Activated naive CD8-positive, alpha-beta T cell treated with anti-CD3 and anti-CD28 coated beads for 36 hours (primary cell): ENCODE data around the gene NUPR1. TPM values are rescaled to one million over a fixed set of nuclear protein-coding genes. Genes with fewer than 3 reads are reported as not detected.
"Not testable (repeated sequence)": the region's sequence is repeated elsewhere in the genome, so short reads cannot be mapped to it uniquely, and the experiment has no call there.

ENCODE experiments used
- DNase-seq: peaks from one replicate; pipeline ENCODE4 v3.0.0; 2021
- H3K27ac Mint-ChIP-seq: one replicate; pipeline ENCODE4 v1.8.0; 2022; ENCODE audit warnings: mild to moderate bottlenecking, moderate library complexity, mixed read lengths
- H3K27me3 Mint-ChIP-seq: one replicate; pipeline ENCODE4 v1.8.0; 2022; ENCODE audit warnings: mild to moderate bottlenecking, mixed read lengths
- H3K36me3 Mint-ChIP-seq: one replicate; pipeline ENCODE4 v1.8.0; 2021; ENCODE audit warnings: mild to moderate bottlenecking, mixed read lengths
- H3K4me1 Mint-ChIP-seq: one replicate; pipeline ENCODE4 v1.8.0; 2021; ENCODE audit warnings: mixed read lengths
- H3K4me3 Mint-ChIP-seq: one replicate; pipeline ENCODE4 v1.8.0; 2022; ENCODE audit warnings: mild to moderate bottlenecking, moderate library complexity, mixed read lengths
- H3K9me3 Mint-ChIP-seq: one replicate; pipeline ENCODE4 v1.8.0; 2022; ENCODE audit warnings: mixed read lengths
- total RNA-seq, 2 experiments: library from RNA; stranded (reverse); gene quantifications; one replicate each; pipeline ENCODE4 v1.2.3, GENCODE V29; 2021

Gene NUPR1
- total RNA-seq, 2 experiments from 2014 or later = not detected

GRCh38 chr16:28540346-28540745, 1.6 kb upstream of the NUPR1 start:
- no peak overlapping the region for H3K4me3 Mint-ChIP-seq
- H3K9me3 Mint-ChIP-seq = no peaks in the 10 kb centered on the region
- H3K27ac Mint-ChIP-seq = no peak overlapping the region

GRCh38 chr16:28537964-28538732, 626 bp downstream of the NUPR1 start:
- Mint-ChIP-seq H3K36me3 (no peaks in the 10 kb centered on the region), H3K27me3 (no peaks in the 10 kb centered on the region), H3K4me3 (no peak overlapping the region), H3K27ac (no peak overlapping the region), H3K9me3 (no peaks in the 10 kb centered on the region), H3K4me1 (peaks cover 19% of the 10 kb centered on the region)
- no peak for DNase-seq

More at GRCh38 chr16:28540346-28540745, 1.6 kb upstream of the NUPR1 start:
- DNase-seq = no peak
- Mint-ChIP-seq H3K27me3 (no peaks in the 10 kb centered on the region), H3K4me1 (peaks cover 6% of the 10 kb centered on the region), H3K36me3 (no peaks in the 10 kb centered on the region)

- H3K4me3 Mint-ChIP-seq = no peak overlapping the region
- H3K27me3 Mint-ChIP-seq = no peaks in the 10 kb centered on the region
- no peaks in the 10 kb centered on the region for H3K9me3 Mint-ChIP-seq
- H3K4me1 Mint-ChIP-seq = peaks cover 16% of the 10 kb centered on the region
- no peak overlapping the region for H3K27ac Mint-ChIP-seq
- DNase-seq = no peak
- no peaks in the 10 kb centered on the region for H3K36me3 Mint-ChIP-seq
Measured at GRCh38 chr16:28537076-28537475, 1.7 kb downstream of the NUPR1 start.

GRCh38 chr16:28534542-28535373, 4.0 kb downstream of the NUPR1 start:
- Mint-ChIP-seq H3K4me3 (no peak overlapping the region), H3K27ac (no peak overlapping the region), H3K9me3 (no peaks in the 10 kb centered on the region), H3K27me3 (no peaks in the 10 kb centered on the region), H3K36me3 (no peaks in the 10 kb centered on the region), H3K4me1 (peaks cover 20% of the 10 kb centered on the region)
- no peak for DNase-seq

- no peak for DNase-seq
- Mint-ChIP-seq H3K36me3 (no peaks in the 10 kb centered on the region), H3K4me3 (no peak overlapping the region), H3K4me1 (peaks cover 20% of the 10 kb centered on the region), H3K27ac (no peak overlapping the region), H3K27me3 (no peaks in the 10 kb centered on the region), H3K9me3 (no peaks in the 10 kb centered on the region)
Measured at GRCh38 chr16:28532940-28533647, 5.7 kb downstream of the NUPR1 start.

- no peaks in the 10 kb centered on the region for H3K36me3 Mint-ChIP-seq
- no peak overlapping the region for H3K4me3 Mint-ChIP-seq
- no peaks in the 10 kb centered on the region for H3K27me3 Mint-ChIP-seq
- no peak for DNase-seq
- H3K9me3 Mint-ChIP-seq = no peaks in the 10 kb centered on the region
- H3K4me1 Mint-ChIP-seq = peaks cover 20% of the 10 kb centered on the region
- H3K27ac Mint-ChIP-seq = no peak overlapping the region
Measured at GRCh38 chr16:28531777-28532744, 6.7 kb downstream of the NUPR1 start.

GRCh38 chr16:28529124-28529523, 9.7 kb downstream of the NUPR1 start:
- H3K27ac Mint-ChIP-seq = no peak overlapping the region
- no peaks in the 10 kb centered on the region for H3K27me3 Mint-ChIP-seq
- no peaks in the 10 kb centered on the region for H3K36me3 Mint-ChIP-seq
- H3K4me3 Mint-ChIP-seq = no peak overlapping the region
- no peak for DNase-seq
- H3K4me1 Mint-ChIP-seq = peaks cover 9% of the 10 kb centered on the region
- H3K9me3 Mint-ChIP-seq = no peaks in the 10 kb centered on the region

- H3K36me3 Mint-ChIP-seq = no peaks in the 10 kb centered on the region
- H3K9me3 Mint-ChIP-seq = no peaks in the 10 kb centered on the region
- H3K4me3 Mint-ChIP-seq = no peak overlapping the region
Measured at GRCh38 chr16:28528463-28528867, 10.3 kb downstream of the NUPR1 start.

GRCh38 chr16:28527985-28528384, 10.8 kb downstream of the NUPR1 start:
- Mint-ChIP-seq H3K27me3 (no peaks in the 10 kb centered on the region), H3K4me1 (peaks cover 9% of the 10 kb centered on the region), H3K9me3 (no peaks in the 10 kb centered on the region), H3K36me3 (no peaks in the 10 kb centered on the region), H3K4me3 (no peak overlapping the region), H3K27ac (no peak overlapping the region)
- no peak for DNase-seq

More at GRCh38 chr16:28528463-28528867, 10.3 kb downstream of the NUPR1 start:
- Mint-ChIP-seq H3K4me1 (peaks cover 7% of the 10 kb centered on the region), H3K27me3 (no peaks in the 10 kb centered on the region), H3K27ac (no peak overlapping the region)
- DNase-seq = no peak

GRCh38 chr16:28527100-28527785, 11.5 kb downstream of the NUPR1 start:
- DNase-seq, H3K9me3 Mint-ChIP-seq, H3K4me3 Mint-ChIP-seq, H3K27me3 Mint-ChIP-seq, H3K36me3 Mint-ChIP-seq, H3K27ac Mint-ChIP-seq: not testable (repeated sequence)
- peaks cover 12% of the 10 kb centered on the region for H3K4me1 Mint-ChIP-seq

- no peak for DNase-seq
- Mint-ChIP-seq H3K9me3 (no peaks in the 10 kb centered on the region), H3K4me1 (peaks cover 10% of the 10 kb centered on the region), H3K27me3 (no peaks in the 10 kb centered on the region), H3K27ac (no peak overlapping the region), H3K36me3 (no peaks in the 10 kb centered on the region), H3K4me3 (no peak overlapping the region)
Measured at GRCh38 chr16:28526201-28527099, 12.3 kb downstream of the NUPR1 start.

- no peaks in the 10 kb centered on the region for H3K36me3 Mint-ChIP-seq
- no peak overlapping the region for H3K27ac Mint-ChIP-seq
Measured at GRCh38 chr16:28524681-28525171, 14.0 kb downstream of the NUPR1 start.

GRCh38 chr16:28522792-28523191, 16.0 kb downstream of the NUPR1 start:
- Mint-ChIP-seq H3K4me1 (peaks cover 8% of the 10 kb centered on the region), H3K27ac (no peak overlapping the region), H3K36me3 (no peaks in the 10 kb centered on the region), H3K9me3 (no peaks in the 10 kb centered on the region), H3K27me3 (no peaks in the 10 kb centered on the region), H3K4me3 (no peak overlapping the region)
- DNase-seq = no peak

More at GRCh38 chr16:28524681-28525171, 14.0 kb downstream of the NUPR1 start:
- DNase-seq = no peak
- Mint-ChIP-seq H3K27me3 (no peaks in the 10 kb centered on the region), H3K4me1 (peaks cover 8% of the 10 kb centered on the region), H3K9me3 (no peaks in the 10 kb centered on the region), H3K4me3 (no peak overlapping the region)
